HG03175 (cell line): ENCODE data around the gene TMX3.

Source experiments
- ATAC-seq: cut with Tn5 transposase; IDR thresholded peaks from one replicate; pipeline ENCODE4 v1.9.1; 2021; ENCODE audit warnings: mild to moderate bottlenecking, moderate library complexity; ENCODE audit not compliant: unreplicated experiment

The TMX3 gene, protein sequence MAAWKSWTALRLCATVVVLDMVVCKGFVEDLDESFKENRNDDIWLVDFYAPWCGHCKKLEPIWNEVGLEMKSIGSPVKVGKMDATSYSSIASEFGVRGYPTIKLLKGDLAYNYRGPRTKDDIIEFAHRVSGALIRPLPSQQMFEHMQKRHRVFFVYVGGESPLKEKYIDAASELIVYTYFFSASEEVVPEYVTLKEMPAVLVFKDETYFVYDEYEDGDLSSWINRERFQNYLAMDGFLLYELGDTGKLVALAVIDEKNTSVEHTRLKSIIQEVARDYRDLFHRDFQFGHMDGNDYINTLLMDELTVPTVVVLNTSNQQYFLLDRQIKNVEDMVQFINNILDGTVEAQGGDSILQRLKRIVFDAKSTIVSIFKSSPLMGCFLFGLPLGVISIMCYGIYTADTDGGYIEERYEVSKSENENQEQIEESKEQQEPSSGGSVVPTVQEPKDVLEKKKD

GRCh38 chr18:68714712-68715496 is at the start of gene TMX3:
TSS of gene TMX3 (minus strand) at chr18:68715108. CDS start at chr18:68714981, 127 bp downstream.
- ATAC-seq = peak; percentile 97

DNA sequence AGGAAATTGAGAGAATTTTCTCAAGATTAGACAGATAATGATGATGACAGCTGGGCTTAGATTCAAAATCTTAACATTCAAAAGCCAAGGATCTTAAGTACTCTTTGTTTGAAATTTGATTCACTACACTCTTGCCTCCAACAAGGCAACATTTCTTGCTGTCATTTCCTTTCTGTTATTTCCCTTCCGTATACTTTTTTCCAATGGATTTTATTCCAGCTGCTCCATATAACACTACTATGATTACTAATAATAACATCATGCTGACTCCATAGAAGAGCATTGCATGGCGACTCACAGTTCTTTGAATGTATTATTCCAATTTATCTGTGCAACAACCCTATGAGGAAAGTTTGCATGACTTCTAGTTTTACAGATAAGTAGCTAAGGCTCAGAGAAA is 49.1 kb upstream of the TMX3 start:
- ATAC-seq = no peak

GRCh38 chr18:68763083-68763482 is 48.2 kb upstream of the TMX3 start:
- no peak for ATAC-seq

GRCh38 chr18:68759308-68759707 is 44.4 kb upstream of the TMX3 start:
- ATAC-seq = no peak

- no peak for ATAC-seq
Measured at GRCh38 chr18:68757126-68757525, 42.2 kb upstream of the TMX3 start.

DNA sequence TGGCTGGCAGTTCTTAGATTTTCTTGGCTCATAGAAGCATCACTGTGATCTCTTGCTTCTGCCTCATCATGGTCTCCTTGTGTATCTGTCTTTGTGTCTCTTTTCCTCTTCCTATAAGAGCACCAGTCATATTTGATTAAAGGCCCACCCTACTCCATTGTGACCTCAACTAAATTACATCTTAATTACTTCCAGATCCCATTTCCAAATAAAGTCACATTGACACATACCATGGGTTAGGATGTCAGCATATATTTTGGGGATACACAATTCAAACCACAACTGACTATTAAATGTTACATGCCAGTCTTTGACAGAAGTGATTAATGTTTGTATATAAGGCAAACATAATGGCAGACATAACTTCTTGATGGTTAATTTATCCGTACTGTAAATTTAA is 27.3 kb upstream of the TMX3 start:
- no peak for ATAC-seq

GRCh38 chr18:68740966-68741365 is 26.1 kb upstream of the TMX3 start:
- no peak for ATAC-seq

DNA sequence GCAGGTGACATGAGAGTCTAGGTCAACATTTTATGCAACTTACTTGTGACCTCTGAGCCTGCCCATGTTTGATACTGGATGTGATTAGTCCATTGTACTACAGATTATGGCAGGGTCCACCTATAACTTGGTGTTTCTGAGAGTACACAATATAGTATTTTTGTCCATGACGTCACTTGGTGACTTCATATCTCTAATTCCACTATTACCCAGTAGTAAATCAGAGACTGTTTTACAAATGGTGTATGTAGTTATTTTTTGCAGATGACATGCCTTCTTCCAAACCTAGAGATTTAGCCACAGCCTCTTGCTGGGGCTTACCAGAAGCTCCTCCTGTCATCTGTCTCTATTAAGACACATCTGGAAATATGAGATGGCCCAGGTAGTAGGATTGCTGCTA is 24.6 kb upstream of the TMX3 start:
- no peak for ATAC-seq

DNA sequence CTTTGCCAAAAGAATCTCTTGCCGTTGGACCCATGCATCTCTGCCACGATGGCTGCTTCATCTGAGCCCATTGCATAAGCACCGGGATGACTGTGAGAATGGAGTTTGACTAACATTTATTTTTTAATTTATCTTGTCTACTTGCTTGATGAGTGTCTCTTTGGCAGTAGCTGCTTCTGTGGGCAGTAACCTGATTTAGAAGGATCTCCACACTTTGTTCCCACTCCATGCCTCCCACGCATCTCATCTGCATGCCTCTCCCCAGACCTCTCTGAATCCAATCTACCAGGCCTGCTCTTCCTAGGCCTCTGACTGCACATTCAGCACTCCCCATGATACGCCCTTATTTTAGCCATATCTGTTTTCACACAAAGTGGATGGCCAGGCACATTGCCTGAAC is 23.7 kb upstream of the TMX3 start:
- no peak for ATAC-seq

DNA sequence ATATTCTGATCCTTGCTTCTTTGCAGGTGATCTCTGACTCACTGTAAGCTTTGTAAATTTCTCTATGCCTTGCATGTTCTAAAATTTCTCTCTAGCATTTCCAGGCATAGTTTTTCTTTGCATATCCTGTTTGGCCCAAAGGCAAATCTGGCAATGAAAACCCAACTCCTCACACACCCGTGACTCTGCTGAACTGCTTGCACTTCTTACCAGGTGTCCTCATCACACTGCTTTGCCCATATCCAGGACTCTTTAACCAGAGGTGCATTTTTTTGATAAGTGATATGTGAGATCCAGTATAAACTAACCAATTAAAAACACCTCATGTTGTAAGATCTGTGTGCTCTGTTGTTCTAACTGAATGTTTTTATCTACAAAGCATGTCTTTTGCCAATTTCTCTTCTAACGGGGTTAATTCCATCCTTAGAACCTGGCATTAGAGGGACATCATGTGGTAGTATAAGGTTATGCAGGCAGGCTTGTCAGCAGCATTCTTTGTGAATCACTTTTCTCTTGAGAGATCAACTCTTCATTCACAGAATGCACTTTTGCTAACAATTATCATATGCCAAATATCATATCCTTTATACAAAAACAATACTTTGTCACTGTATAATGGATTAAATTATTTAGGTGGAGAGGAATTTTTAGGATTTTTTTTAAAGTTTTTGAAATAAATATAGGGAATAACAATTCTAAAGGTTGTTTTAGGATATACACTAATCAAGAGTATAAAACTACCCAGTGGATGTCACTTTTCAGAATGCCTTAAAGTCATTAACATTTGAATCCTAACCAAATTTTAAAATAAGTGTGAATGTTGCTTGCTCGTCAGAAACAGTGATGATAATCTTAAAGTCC is 20.8 kb upstream of the TMX3 start:
- peak; percentile 84 for ATAC-seq

- no peak for ATAC-seq
Measured at GRCh38 chr18:68734308-68734707, 19.4 kb upstream of the TMX3 start.

GRCh38 chr18:68733707-68734106 is 18.8 kb upstream of the TMX3 start:
- no peak for ATAC-seq

DNA sequence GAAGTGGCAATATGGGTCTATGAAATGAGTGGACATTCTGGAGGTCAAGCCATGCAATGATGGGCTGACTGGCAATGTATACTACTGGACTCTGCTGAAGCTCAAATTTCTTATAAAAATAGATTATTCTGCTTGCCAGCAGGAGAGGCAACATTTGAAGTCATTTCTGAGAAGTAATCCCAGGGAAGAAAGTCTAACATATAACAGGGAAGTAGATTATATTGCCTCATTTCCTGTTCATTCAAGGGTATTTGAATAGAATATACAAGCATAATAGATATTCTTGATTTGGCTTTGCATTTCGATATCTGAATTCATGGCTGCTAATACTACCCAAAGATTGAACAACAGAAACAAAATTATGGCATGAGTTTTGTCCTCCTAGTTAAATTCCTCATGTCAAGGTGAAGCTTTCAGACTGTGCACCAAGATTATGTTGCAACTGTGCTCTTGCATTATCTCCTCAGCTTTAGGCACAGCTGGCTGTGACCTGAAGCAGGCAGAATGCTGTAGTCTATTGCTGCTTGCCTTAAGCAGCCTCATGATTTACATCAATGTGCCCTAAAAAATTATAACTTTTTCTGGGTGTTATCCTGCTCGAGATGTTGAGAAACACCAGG is 13.3 kb upstream of the TMX3 start:
- no peak for ATAC-seq

DNA sequence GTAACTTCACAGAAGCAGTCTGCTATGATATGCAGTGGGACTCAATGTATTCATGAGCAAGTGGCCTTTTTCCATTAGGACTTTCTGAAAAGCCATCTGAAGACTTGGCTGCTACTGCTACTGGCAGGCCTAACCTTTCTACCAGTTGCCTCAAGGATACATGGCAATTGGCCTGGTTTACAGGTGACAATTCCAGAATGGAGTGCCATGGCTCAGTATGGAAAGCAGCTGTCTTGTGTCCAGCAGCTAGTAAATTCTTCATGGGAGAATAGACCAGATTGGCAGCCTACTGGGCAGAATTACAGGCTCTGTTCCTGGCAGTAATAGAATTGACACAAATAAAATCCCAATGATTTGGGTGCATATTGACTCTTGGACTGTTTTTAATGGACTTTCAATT is 12.6 kb upstream of the TMX3 start:
- no peak for ATAC-seq

- ATAC-seq = no peak
Measured at GRCh38 chr18:68725346-68725745, 10.4 kb upstream of the TMX3 start.

GRCh38 chr18:68724021-68724420 is 9.1 kb upstream of the TMX3 start:
- no peak for ATAC-seq

DNA sequence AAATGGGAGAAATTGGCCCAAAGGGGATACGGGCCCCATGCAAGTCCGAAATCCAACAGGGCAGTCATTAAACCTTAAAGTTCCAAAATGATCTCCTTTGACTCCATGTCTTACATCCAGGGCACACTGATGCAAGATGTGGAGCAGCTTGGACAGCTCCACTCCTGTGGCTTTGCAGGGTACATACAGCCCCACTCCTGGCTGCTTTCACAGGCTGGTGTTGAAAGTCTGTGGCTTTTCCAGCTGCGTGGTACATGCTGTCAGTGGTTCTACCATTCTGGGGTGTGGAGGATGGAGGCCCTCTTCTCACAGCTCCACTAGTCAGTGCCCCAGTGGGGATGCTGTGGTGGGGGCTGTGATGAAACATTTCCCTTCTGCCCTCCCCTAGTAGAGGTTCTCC is 8.6 kb upstream of the TMX3 start:
- ATAC-seq = no peak

DNA sequence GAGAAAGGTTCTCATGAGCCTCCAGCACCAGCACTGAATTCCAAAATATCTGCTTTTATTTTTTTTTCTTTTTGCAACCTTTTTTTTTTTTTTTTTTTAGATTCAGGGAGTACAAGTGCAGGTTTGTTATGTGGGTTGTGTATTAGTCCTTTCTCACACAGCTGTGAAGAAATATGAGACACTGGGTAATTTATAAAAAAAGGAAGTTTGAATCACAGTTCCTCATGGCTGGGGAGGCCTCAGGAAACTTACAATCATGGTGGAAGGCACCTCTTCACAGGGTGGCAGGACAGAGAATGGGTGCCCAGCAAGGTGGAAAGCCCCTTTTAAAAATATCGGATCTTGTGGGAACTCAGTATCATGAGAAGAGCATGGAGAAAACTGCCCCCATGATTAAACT is 7.9 kb upstream of the TMX3 start:
- ATAC-seq = no peak

- ATAC-seq = peak; percentile 86
Measured at GRCh38 chr18:68721681-68722583, 7.0 kb upstream of the TMX3 start.

DNA sequence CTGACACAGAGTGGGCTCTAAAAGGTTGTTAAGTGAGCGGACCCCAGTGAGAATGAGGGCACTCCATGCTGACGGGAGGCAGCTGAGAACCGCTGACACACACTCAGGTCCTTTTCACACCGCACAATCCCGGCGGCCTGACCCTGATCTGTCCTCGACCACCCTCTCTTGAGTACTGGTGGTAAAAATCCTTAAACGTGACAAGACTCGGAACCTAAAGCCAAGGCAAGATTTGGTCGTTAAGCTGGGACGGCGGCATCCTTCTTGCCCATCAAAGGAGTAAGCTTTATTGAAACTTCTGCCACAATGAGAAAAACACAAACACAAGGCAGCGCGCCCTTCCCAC is 569 bp downstream of the TMX3 start:
- ATAC-seq = peak; percentile 14
